GM19397 (cell line): ENCODE measurements around the gene PLAAT4.
"Not testable (repeated sequence)": the region's sequence is repeated elsewhere in the genome, so short reads cannot be mapped to it uniquely, and the experiment has no call there.

Source experiments
- ATAC-seq: cut with Tn5 transposase; IDR thresholded peaks from one replicate; pipeline ENCODE4 v1.9.1; 2021; ENCODE audit warnings: mild to moderate bottlenecking, moderate library complexity; ENCODE audit not compliant: unreplicated experiment

Gene PLAAT4

DNA sequence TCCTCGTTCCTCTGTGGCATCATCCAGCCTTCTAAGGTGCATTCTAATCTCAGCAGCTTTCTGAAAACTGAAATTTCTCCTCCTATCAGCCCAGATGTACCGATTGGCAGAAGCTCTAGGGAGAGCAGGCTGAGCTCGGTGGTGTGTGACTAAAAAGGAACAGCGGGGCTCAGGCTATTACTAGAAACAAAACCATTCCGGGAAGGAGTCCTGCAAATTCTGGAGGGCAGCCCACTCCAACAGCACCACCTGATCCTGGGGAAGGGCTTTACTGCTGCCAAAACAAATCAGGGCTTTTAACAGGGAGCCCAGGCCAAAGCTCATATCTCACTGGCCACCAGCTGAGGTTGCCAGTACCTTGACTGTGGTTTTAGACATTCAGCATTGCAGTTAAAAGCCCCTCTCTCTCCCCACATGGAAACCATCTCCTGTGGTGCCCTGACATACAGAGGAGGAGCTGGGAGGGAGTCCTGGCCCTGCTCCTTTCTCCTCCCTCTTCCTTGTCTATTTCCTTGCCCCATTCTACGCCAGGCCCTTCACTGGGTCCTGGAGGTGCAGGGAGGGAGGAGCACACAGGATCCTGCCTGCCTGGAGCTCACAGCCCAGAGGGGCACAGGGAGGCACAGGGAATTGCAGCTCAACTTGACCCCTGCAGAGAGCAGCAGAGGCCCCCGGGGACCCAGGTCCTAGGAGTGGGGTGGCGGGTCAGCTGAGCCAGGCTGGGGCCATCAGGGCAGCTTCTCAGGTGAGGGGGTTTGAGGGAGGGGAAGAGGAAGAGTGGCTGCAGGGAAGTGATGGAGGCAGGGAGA lies 889 bp downstream of the PLAAT4 start:
- no peak for ATAC-seq

DNA sequence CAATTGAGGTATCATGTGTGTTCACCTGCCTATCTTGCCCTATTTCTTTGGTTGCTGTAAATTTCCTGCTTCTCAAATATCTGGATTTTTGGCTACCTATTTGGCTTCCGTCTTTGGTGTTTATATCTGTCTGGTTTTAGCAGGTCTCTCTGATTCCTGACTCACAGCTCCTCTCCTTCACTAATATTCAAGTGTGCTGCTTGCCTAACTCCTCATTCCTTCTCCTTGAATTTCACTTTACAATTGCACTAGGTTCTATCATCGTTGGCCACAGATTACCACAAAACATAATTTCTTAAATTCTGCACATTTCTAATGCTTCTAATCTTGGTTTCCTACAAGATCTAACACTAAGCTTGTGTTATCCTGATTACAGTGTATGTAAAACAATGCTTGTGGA lies 5.9 kb downstream of the PLAAT4 start:
- not testable (repeated sequence) for ATAC-seq

DNA sequence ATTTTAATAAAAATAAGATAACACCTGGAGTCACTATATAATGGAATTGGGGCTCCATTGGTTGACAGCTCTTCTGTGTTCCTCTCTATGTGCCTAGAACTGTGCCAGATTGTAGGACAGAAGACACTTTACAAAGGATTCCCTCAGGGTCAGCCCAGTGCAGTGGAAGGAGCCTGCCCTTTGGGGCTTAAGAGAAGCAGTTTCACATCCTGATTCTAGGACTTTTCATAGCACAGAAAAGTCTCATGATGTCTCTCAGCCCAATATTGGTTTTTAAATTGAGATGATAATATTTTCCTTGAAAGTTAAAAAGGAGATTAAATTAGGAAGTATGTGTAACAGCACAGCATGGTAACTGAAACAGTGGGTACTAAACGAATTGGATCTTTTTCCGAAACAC lies 7.1 kb downstream of the PLAAT4 start:
- ATAC-seq = no peak

DNA sequence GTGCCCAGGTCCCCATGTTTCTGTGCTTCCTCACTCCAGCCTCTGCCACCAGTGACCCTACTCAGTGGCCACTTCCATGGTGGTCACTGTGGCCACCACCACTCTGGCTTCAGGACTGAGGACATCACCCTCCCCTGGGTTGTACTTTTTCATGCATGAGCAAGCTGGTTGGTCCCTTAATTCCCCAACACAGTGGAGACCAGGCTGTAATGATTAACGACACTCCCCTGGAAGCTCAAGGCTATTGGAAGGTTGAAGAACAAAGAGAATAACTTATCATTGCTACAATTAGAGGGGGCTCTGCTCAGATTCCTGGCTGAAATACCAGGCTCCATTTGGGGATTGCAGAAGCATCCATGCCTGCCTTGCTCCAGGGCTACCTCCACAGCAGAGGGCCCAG lies 10.5 kb downstream of the PLAAT4 start:
- no peak for ATAC-seq

DNA sequence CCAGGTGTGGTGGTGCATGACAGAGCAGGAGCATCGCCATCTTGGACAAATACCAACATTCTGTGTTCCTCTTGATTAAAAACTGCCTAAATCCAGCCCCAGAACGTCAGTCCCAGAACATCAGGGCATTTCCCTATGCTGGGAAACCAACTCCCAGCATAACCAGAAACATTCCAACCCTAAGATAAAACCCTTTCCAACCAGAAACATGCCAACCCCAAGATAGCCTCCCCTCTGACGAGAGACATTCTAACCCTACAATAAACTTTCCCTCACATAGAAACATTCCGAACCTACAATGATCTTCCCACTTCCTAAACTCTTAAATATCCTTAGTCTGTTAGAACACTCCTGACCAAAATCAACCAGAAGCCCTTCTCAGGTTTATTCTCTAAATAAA lies 11.6 kb downstream of the PLAAT4 start:
- no peak for ATAC-seq

DNA sequence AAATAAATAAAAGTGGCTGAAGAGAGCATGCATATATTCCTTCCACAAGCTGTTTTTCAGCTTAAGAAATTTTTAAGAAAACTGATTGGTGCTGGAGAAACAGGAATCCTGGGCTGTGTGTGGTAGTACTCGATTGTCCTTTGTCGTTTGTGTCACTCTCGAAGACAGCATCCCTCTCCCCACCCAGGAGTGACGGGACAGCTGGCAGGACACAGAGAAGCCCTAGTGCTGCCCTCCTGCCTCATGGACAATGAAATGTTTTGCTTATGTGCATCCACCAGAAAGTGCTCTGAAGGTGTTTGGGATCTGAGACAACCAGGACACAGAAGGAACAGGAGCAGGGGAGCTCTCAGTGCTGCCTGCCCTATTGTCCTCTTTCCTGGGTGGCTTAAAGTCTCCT lies 12.8 kb downstream of the PLAAT4 start:
- no peak for ATAC-seq

DNA sequence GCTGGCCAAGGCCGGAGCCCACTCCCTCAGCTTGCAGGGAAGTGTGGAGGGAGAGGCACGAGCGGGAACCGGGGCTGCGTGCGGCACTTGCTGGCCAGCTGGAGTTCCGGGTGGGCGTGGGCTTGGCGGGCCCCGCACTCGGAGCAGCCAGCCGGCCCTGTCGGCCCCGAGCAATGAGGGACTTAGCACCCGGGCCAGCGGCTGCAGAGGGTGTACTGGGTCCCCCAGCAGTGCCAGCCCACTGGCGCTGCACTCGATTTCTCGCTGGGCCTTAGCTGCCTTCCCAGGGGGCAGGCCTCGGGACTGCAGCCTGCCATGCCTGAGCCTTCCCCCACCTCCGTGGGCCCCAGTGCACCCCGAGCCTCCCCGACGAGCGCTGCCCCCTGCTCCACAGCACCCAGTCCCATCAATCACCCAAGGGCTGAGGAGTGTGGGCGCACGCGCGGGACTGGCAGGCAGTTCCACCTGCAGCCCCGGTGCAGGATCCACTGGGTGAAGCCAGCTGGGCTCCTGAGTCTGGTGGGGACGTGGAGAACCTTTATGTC lies 13.6 kb downstream of the PLAAT4 start:
- not testable (repeated sequence) for ATAC-seq

DNA sequence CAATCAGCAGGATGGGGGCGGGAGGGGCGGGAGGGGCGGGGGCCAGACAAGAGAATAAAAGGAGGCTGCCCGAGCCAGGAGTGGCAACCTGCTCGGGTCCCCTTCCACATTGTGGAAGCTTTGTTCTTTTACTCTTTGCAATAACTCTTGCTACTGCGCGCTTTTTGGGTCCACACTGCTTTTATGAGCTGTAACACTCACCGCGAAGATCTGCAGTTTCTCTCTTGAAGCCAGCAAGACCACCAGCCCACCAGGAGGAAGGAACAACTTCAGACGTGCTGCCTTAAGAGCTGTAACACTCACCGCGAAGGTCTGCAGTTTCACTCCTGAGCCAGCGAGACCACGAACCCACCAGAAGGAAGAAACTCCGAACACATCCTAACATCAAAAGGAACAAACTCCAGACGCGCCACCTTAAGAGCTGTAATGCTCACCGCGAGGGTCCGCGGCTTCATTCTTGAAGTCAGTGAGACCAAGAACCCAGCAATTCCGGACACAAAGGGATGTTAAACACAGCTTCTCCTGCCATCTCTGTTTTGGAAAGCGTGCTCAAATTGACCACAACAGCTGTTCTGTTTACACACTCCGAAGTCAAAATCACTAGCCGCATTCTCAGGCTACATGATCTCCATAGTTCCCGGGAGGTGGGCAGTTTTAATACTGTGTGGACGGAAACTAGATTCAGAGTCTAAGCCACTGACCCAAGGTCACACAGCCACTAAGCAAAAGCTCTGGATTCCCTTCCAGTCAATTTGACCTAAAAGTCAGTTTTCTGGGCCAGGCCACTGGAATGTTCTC lies 14.7 kb downstream of the PLAAT4 start:
- ATAC-seq = no peak

DNA sequence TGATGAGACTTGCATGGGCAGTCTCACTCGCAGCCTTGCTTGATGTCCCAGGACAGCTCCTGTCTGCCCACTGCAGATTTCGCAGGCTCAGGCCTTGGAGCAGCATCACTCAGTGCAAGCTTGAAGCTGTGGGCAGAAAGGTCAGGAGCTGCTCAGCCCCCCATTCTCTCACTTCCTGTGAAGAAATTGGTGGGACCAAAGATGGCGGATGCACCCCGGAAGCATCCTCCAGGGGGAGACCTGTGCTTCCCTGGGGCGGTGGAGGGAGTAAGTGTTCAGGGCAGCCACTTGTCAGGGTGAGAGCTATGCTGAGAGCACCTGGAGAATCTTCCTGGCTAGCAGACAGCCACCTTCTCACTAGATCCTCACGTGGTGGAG lies 15.3 kb downstream of the PLAAT4 start:
- ATAC-seq = no peak

DNA sequence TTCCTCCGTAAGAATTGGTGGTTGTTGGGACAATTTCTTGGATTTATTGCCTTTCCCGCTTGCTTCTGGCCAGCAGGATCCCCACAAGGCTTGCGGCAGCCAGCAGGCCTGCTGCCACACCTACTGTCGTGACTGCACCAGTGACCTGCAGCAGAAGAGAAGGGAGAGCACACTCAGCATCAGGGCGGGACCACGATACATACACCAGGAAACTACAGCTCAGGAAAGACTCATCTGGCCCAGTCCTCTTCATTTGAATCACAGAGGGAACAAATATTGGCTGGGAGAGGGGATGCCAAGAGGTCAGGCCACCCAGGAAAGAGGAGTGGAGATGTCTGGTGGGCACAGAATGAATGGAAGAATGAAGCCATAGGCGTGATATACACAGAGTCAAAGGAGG lies 16.3 kb downstream of the PLAAT4 start:
- no peak for ATAC-seq

DNA sequence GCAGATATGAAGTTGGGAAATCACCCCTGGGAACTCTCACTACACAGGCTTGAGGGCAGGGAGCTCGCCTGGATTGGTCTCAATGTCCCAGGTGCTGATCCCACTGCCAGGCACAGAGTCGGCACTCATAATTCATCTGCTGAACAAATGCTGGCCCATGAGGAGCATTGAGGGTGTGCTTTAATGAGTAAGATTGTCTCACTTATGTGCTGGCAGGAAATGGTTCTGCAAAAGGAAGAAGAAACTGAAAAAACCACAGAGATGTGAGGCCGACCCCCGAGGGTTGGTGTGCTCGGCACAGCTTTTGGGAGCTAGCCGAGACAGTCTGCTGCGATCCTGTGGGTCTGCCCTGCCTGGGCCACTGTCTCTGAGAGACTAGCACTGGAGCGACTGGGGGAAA lies 17.2 kb downstream of the PLAAT4 start:
- no peak for ATAC-seq

DNA sequence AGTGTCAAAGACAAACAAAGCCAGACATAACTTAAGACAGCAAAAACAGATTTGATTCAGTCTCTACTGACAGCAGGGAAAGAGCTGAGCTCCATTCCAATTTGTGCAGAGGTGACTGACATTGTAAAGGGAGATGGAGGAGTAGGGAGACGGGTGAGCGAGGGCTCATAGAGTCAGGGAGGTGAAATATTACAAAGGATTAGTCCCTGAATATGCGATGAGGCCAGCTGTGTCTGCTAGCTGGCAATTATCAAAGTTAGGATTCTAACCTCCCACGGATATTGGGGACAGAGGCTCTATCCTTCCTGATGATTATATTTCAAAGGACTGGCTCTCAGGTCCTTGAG lies 18.2 kb downstream of the PLAAT4 start:
- ATAC-seq = no peak

DNA sequence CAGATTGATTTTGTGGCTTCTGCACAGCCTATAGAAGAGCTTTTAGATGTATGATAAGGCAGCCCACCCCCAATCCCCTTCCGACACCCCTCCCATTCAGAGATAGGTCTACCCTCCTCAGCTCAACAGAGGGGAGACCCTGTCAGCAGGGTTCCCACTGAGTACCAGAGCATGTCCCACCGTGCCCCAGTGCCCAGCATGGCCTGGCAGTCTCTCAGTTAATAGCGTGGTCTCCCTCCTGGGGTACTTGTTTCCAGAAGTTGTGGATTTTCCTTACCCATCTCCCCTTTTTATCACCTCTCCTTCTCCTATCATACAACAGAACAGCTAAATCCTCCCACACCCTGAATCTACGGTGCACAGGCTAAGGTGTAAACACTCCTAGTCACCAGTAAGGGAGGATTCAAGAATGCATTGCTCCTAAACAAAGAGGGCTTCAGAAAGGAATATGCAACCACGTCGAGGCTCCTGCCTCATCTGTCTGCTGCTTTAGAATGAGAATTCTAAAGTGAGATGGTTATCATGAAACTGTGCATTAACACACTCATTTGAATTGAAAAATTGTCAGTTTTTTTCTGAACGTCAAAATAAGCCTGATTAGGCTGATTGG lies 19.9 kb downstream of the PLAAT4 start:
- no peak for ATAC-seq

DNA sequence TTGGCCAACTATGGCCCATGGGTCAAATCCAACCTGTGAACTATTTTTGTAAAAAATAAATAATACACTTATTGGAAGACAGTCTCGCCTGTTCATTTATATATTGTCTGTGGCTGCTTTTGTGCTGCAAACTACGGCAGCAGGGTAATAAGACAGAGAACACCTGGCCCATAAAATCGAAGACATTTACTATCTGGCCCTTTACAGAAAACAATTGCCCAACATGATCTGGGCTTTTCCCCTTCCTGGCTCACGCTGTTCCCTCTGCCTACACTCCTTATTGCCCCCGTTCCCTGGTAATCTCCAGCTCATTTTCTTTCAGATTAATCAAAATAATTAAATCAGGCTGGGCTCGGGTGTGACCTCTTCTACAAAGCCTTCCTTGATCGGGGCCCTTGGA lies 21.0 kb downstream of the PLAAT4 start:
- ATAC-seq = no peak

DNA sequence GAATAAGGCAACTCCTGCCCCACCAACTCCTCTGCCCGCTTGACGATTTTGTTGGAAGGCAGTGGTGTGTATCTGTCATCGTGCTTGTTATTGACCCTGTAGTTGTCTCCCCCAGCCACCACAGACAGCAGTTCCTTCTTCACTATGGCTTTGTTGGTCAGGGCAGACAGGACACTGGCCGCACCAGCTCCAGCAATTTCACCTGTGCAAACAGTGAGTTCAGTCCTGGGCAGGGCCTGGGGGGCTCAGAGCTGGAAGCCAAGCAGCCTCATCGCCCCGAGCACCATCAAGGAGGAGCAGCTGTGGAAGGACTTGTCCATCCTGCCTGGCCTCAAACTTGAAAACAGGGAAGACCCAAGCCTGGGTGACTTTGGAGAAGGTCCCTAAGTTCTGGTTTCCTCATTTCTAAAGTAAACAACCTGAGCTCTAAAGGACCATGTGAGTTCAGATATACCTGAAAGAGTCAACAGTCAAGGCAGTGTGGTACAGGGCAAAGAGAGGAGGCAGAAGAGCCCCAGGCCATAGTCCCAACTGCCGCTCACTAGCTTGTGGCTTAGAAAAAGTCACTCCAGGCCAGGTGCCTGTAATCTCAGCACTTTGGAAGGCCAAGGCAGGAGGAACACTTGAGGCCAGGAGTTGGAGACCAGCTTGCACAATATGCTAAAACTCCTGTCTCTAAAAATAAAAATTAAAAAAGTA lies 22.0 kb downstream of the PLAAT4 start:
- no peak for ATAC-seq

DNA sequence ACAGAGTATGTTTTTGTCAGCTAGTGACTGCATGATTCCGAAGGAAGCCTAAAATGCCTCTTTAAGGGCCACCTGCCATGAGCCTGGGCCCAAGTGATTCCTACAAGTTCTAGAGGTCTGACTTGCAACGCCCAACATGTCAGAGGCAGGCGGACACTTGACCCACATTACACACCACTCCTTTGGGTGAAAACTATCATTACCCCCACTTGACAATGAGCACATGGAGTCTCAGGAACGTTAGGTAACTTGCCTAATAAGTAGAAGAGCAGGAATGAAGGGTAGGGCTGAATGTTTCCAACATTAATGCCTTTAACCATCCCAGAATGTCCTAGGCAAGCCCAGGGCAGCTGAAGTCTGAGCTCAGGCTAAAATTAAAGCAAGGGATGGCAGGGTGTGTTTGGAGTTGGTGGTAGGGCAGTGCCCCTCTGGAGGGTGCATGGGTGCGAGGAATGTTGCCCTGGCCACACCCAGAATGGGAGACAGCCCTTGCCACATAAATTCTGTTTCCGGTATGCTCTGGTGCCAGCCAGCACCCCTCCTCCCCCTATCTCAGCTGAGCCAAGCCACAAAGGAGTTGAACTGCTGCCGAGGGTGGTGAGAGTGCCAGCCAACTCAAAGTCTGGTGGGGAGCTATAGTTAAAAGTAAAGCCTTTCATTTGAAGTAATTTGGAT lies 24.0 kb downstream of the PLAAT4 start:
- ATAC-seq = no peak

DNA sequence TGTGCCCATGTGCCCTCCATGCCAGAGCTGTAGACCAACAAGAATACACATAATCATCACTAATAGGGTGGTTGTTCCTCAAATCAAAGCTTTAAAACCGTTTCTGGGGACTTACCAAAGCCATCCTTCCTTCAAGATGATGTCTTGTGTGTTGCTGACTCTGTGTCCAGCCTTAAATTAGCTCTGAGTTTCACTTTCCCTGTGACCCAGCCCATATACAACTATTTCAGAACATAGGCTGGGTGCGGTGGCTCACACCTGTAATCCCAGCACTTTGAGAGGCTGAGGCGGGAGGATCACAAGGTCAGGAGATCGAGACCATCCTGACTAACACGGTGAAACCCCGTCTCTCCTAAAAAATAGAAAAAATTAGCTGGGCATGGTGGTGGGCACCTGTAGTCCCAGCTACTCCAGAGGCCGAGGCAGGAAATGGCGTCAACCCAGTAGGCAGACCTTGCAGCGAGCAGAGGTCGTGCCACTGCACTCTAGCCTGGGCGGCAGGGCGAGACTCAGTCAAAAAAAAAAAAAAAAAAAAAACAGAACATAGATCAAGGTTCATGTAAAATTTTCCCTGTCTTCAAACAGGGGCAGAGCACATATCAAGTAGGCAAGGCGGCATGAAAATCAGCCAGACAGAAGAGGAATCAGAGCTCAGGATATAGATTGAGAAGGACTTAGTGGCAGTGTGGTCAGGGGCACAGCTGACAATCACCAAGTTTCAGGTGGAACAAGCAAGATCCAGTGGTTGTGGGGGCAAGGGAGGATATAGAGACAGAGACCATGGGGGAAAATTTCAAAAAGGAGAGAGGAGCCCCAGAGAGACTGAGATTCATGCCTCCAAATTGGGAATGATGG lies 26.8 kb downstream of the PLAAT4 start, which contains the start of gene PLAAT2:
PLAAT2 (minus strand) TSS at position 179 of the 855 bp plus-strand sequence; CDS start at position 124, 55 bp downstream.
- ATAC-seq = no peak

DNA sequence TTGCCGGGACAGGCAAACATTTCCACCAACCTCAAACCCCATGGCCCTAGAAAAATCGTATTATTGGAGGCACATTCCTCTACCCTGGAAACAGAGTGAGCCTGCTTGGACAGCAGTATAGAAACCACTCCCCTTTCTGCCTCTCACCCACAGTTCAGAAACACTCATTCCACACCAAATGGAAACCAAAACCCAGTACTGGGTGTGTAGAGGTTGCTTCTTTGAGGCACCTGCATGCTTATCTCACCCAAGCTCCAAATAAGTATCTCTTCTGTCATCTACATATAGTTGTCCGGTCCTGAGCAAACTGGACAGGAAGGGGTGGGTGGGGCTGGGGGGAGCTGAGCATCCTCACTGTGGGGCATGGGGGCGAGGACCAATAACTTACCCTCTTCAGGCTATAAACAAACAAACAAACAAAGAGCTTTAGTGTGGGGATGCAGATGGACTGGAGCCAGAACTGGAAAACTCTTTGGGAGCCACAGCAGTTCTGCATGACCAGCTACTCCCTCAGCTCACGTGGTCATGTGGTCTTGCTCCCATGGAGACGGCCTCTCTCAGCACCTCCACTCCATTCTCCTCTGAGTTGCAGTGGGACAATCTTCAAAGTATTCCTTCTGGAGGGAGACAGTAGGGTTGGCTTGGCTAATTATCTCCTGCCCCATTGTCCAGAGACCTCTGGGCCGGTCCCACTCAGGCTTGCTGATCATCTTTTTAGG lies 27.6 kb downstream of the PLAAT4 start:
- peak; percentile 51 for ATAC-seq

DNA sequence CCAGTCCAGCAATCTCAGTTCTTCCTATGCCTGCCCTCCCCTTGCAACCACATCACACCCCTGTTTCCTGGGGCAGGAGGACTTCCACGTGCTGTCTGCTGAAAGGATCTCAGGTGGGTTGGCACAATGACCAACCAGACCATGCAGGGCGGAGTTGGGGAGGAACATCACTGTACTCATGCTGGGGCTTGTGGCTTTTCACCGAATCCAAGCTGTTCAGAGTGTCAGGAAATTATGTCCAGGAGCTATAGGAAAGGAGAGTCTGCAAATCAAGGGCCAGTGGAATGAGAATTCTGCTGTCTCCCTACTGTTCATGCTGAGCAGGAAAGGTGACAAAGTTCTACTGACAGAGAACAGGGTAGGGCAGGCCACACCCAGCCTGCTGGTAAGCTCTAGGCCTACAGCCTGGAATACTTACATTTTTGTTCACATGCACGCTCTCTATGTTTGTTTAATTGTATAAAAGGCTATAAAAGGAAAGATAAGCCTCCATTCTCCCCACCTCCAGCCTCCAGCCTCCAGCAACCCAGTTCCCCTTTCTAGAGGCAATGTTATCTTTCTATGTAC lies 28.3 kb downstream of the PLAAT4 start:
- no peak for ATAC-seq
